Stimulated activated CD4-positive, alpha-beta T cell treated with anti-CD3 and anti-CD28 coated beads, TNF-alpha, amount 100 ng/mL, for 24 hours (primary cell): ENCODE measurements around the gene ANKRD40CL.
A peak's percentile ranks its signal among the peaks of the same experiment; 100 is the strongest.

ENCODE experiments used
- DNase-seq, 3 experiments: peaks; one replicate each; pipeline ENCODE4 v3.0.0-alpha.2; 2020; ENCODE audit warnings: low read depth in 3 of 3

The ANKRD40CL gene

DNA sequence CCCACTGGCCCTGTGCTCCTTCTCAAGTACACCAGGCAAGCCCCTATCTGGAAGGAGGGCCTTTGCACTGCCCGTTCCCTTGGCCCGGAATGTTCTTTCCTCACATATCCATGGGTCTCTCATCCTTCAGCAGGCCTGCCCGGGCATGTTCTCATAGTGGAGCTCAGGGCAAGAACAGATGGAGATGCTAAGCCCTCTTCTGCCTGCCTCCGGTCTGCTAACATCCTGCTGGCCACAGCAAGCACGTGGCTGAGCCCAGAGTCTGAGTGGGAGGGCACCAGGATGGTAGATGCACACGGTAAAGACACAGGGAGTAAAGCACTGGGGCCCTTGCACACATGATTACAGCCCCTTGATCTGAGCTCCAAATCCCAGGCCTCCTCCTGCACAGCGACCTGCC lies 19.8 kb upstream of the ANKRD40CL start:
- DNase-seq: no peak

DNA sequence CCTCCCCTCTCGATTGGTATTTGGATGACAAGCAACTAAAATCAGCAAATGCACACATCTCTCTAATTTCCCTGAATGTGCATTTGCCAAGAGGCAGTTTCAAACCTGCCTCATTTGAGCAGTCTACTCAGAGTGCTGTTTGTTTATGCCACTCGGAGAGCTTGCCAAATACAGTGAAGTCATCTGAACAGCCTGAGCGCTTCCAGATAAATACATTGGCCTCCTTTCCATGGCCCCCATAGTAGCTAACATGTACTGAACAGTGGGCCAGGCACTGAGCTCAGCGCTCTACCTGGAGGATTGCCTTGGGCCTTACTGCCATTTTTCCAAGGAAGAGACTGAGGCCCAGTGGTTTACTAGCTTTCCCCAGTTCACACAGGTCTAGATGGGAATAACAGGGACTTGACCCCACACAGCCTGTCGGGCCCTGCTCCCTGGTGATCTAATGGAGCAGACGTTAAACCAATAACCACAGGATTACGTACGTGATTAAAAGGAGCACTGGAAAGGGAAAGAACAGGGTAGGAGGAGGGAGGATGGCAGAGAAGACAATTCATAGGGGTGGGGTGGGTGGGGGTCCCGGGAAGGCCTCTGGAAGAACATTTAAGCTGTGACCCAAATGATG lies 18.7 kb upstream of the ANKRD40CL start:
- DNase-seq: no peak

DNA sequence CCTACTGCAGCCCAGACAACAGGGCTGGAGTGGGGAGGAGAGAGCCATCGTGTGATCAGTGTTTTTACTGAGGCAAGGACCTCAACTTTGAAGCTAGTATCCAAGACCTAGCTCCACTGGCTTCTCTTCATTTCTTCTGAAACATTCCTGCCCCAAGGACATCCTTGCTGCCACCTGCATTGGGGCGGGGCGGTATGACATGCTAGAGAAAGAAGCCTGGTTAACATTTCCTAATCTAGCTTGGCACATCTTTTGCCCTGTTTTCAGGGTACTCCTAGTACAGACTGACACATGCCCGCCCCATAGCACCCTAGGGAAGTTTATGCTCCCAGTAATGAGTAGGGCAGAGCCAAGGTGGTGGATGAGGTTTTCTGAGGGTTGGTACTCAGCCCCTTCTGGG lies 17.8 kb upstream of the ANKRD40CL start:
- DNase-seq: no peak

DNA sequence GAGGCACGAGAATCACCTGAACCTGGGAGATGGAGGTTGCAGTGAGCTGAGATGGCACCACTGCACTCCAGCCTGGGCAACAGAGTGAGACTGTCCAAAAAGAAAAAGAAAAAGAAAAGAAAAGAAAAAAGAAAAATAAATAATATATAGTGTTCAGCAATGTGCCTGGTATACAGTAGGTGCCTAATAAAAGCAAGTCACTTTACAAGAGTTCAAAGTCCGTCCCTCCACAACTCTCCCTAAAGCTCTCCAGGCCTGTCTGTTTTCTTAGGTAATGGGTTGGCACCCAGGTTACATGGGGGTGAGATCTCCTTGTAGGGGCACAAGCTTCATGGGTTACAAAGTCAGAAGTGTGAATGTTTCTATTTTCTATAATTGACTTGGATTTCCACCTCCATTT lies 16.6 kb upstream of the ANKRD40CL start:
- DNase-seq: no peak

DNA sequence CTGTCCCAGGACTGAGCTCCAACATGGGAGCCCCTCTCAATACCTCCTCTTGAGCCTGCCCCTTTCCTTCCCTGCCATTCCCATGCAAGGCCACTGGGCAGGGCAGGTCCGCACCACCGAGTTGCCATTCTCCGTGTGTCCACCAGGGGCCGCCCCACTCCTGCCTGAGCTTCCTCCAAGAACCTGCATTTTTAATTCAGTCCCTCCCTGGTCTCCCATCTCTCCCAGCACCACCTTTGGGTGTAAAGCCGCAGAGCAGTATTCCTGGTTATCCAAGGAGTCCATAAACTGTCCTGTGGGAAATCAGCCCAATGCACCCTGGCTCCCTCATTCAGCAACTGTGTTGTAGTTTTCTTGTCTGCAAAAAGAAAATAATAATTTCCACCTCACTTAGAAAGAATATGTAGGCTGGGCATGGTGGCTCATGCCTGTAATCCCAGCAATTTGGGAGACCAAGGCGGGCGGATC lies 15.9 kb upstream of the ANKRD40CL start:
- DNase-seq: peak; percentile 67 to 81 (median 70)

DNA sequence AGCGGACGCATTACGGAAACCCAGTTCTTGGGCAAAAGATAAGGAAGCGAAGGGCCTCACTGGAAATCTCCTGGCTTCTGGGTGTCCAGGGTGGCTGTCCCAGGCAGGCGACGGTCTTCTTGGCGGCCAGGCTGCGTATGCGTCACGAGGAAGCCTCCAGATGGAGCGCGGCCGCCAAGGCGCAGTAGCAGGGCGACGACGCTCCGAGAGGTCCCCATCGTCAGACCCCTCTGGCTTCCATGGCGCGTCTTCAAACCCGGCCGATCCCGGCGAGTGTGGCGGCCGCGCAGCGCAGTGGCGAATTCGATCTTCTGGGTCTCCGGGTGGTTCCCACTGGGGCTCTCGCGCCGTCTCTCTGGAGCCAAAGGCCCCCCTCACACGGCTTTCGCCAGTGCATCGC lies 13.8 kb upstream of the ANKRD40CL start:
- DNase-seq: no peak

DNA sequence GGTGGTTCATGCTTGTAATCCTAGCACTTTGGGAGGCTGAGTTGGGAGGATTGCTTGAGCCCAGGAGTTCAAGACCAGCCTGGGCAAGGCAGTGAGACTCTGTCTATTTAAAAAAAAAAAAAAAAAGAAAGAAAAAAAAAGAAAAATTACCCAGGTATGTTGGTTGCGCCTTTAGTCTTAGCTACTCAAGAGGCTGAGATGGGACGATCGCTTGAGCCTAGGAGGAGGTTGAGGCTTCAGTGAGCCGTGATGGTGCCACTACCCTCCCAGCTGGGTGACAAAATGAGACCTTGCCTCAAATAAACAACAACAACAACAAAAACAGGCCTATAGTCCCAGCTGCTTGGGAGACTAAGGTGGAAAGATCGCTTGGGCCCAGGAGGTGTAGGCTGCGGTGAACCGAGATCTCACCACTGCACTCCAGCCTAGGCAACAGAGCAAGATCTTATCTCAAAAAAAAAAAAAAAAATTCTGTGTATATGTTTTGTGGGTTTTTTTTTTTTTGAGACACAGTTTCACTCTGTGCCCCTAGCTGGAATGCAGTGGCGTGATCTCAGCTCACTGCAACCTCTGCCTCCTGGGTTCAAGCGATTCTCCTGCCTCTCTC lies 12.5 kb upstream of the ANKRD40CL start:
- DNase-seq: peak in 2 of 3 experiments; percentile 4 to 23

DNA sequence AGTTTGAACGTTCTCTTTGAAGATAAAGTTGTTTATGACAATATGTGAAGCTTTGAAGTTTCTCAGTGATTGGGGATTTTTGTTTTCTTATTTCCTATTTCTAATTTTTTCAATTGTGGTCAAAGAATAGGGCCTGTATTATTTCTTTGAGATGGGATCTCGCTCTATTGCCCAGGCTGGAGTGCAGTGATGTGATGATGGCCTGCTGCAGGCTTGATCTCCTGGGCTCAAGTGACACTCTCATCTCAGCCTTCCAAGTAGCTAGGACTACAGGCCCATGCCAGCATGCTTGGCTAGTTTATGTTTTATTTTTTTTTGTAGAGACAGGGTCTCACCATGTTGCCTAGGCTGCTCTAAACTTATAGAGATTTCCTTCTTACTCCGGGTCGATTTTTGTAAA lies 11.7 kb upstream of the ANKRD40CL start:
- no peak for DNase-seq

DNA sequence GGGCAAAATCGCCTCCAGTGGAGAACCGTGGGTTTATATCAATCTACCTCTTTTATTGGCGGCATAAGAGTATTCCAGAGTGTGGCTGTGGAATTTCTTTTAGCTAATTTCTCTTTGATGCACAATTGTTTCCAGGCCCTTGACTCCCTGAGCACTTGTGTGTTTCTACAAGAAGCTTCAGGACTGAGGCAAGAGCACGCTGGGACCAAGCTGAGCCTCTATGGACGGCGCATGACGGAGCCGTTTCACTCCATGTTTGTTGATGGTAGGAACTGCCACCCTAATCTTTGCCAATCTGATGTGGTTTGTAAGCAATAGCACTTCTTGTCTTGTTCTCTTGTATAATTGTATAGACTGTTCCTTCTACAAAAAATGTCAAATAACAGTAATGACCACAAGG lies 11.2 kb upstream of the ANKRD40CL start:
- DNase-seq: no peak

DNA sequence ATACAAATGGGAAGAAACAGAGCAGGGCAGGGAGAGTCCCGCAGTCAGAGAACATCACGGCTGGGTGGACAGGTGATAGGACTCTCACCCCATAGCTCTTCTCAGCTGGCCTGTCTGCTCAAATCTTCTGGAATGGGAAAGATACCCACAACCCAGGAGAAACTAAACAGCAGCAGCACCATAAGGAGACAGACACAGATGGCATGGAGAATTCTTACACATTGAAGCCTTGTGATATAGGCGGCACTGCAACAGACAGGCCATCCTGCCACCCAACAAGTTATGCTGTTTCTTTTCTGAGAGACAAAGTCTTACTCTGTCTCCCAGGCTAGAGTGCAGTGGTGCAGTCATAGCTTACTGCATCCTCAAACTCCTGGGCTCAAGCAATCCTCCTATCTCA lies 8.6 kb upstream of the ANKRD40CL start:
- DNase-seq: no peak

DNA sequence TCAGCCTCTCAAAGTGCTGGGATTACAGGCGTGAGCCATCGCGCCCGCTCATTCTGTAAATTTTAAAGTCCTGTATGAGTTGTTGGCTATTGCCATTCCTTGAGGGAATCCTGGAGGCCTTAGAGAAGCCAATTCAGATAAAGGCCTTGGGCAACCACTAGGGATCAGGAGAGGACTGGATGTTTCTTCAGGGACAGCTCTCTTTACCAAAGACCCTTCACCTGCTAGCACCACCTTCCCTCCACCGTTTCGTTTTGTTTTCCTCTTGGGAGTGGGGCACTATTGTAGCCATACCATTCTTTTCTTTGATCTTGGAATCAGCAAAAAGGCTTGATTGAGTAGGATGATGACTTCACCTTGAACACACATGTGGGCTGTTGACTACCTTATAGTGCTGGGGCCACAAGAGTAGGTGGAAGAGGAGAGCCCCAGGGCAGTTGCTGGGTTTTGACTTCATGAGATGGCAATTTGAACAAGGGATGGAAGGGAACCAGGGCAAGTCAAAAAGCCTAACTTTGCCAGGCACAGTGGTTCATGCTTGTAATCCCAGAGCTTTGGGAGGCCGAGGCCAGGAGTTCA lies 7.0 kb upstream of the ANKRD40CL start:
- DNase-seq: no peak

DNA sequence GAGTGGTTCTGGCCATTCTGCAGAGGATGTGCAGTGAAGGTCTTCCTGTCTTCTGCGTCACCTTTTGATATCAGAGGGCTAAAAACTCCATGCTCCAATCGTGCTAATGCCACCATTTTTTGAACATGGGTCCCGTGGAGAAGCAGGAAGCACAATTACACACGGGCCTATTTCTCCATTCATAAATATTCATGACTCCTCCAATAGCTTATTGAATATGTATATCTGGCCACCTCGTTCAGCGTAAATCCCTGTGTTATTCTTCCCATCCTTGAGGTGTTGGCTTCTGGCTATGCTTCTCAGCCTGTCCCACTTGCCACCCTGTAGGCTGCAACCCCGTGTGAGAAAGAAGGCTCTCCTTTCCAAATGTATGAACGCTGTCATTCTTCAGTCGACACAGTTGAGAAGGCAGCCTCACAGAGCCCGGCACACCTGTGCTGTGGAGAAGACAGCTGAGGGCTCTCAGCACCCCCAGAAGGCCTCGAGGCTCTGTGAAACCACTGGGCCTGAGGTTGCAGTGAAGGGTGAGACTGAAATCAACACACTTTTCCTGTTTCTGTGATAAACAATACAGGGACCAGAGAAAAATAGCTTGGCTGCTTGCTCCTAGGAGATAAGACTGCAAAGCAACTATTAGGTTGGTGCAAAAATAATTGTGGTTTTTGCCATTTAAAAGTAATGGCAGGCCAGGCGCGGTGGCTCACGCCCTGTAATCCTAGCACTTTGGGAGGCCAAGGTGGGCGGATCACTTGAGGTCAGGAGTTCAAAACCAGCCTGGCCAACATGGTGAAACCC lies 4.9 kb upstream of the ANKRD40CL start:
- no peak for DNase-seq

DNA sequence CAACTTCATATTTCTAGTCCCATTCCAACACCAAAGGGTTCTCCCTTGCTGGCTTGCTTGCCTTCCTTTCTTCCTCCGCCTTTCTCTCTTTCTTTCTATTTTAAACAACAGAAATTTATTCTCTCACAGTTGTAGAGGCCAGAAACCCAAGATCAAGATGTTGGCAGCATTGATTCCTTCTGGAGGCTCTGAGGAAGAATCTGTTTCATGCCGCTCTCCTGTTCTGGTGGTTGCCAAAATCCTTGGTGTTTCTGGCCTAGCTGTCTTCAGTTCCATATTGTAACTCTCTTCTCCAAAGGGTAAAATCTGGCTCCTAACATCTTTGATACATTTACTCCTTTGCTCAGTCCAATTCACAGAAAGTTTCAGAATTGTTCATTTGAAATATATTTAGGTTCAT lies 3.0 kb upstream of the ANKRD40CL start:
- DNase-seq: no peak

DNA sequence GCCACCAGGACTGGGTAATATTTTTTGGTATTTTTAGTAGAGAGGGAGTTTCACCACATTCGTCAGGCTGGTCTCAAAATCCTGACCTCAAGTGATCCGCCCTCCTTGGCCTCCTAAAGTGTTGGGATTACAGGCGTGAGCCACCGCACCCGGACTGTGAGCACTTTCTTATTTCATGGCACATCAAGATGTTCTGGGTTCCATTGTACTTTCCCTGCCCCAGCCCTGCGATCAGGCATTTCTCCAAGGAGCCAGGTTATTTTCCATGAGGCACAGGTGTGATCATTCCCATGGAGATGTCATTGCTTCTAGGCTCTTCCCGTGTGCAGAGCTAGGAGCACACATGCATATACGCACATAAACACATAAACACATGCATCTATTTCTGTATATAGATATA lies 2.6 kb upstream of the ANKRD40CL start:
- no peak for DNase-seq

DNA sequence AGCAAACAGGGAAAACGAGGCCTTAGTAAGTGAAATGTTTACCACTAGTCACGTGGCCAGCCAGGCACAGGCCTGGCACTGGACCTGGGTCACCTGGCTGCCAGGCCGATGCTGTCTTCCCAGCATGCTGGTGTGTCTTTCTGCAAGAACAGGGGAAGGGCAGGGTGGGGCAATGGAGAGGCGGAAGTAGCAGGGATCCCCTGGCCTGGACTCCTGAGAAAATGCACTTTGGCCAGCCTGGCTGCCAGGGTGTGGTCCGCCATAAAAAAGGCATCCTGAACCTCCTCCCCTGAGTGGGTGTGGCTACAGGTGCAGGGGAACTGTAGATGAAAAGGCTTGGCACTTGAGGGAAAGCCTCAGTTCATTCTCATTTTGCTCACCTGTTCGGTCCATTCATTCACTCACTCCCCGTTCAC lies 1.0 kb upstream of the ANKRD40CL start:
- DNase-seq: no peak

DNA sequence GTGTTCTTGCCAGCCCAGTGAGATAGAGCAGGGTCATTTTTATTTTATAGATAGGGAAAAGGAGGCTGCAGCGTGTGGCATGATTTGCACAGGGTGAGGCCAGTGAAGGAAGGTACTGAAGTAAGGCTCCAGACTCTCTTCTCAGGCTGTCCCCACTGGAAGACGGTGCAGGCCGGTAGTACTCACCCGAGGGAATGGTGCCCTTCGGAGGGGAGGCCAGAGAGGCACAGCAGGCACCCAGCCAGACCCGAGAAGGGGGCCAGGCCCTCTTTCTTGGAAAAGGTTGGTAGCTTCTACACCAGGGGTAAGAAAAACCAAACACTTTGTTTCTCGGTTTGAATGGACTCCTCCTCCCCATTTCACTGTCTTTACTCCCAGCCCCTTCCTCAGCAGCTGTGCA lies 288 bp downstream of the ANKRD40CL start:
- no peak for DNase-seq

DNA sequence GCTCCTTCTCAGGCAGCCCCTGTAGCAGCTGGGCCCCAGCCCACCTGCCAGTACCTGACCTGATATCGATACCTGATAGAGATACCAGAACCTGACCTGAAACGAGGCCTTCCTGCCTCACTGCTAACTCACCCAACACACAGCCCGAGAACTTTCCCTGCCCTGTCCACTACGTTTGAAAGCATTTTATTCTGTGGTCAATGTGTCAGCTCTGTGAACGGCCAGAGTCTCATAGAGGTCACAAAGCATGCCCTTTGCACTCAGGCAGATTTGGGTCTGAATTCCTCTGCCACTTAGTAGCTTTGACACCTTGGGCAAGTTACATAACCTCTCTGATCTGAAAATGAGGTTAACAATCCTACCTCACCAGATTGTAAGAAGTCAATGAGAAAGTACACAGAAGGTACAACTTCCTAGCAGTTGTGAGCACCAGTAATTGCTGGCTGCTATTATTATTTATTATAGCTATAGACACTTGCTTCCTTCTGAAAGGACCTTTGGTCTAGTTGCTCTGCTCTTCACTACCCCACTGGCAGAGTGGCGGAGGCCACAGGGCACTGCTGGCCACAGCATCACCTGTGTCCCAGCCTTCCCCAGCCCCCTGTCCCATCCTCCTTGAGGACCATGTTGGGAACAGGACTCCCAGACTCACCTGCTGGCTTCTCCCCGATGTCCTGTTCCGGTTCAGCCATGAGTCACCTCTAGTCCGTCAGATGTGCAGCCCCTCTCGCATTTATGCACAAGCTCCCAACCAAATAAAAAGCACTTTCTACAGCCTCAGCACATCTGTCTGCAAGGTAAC lies 895 bp downstream of the ANKRD40CL start:
- no peak for DNase-seq

DNA sequence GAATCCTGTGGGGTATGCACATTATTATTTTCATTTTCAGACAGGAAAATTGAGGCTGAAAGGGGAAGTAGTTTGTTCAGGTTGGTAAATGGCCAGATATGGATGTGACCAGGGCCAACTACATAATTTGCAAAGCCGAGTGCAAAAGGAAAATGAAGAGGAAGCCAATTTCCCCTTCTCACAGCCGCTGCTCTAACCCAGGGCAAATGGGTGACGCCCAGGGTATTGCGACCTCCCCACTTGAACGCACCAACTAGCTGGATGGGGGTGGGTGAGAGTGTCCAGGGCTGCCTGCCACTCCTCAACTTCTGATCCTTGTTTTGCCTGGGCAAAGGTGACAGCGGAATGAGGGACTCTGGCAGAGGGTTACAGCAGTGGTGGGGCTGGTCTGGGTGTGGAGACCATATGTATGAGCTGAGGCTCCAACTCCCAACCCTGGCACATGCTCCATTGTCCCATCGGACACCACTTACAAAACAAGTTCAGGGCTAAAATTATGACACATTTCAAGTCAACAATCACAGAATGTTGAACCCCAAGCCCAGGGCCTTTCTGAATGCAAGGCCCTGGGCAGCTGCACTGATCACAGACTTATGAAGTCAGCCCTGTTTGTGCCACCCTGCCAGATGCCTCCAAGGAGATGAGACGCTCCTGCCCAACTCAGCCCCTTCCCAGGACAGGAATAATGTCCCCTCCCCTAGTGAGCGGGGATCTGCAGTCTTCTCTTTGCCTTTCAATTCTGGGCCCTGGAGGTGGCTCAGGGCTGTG lies 1.7 kb downstream of the ANKRD40CL start:
- DNase-seq: no peak

DNA sequence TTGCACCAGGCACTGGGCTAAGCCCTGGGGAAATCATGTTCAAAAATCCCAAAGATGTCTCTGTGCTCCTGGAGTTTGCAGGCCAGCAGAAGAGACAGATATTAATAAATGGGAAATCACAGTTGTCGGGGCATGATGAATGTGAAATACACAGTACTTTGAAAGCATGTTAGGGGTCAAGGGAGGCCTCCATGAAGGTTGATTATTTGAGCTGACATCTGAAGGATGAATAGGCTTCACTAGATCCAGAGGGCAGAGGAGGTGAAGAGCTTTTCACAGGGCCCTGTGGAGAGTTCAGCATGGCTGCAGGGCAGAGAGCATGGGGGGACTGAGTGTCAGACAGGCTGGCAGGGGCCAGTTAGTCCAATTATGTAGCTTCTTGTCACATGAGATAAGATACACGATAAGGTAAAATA lies 2.6 kb downstream of the ANKRD40CL start:
- DNase-seq: no peak

DNA sequence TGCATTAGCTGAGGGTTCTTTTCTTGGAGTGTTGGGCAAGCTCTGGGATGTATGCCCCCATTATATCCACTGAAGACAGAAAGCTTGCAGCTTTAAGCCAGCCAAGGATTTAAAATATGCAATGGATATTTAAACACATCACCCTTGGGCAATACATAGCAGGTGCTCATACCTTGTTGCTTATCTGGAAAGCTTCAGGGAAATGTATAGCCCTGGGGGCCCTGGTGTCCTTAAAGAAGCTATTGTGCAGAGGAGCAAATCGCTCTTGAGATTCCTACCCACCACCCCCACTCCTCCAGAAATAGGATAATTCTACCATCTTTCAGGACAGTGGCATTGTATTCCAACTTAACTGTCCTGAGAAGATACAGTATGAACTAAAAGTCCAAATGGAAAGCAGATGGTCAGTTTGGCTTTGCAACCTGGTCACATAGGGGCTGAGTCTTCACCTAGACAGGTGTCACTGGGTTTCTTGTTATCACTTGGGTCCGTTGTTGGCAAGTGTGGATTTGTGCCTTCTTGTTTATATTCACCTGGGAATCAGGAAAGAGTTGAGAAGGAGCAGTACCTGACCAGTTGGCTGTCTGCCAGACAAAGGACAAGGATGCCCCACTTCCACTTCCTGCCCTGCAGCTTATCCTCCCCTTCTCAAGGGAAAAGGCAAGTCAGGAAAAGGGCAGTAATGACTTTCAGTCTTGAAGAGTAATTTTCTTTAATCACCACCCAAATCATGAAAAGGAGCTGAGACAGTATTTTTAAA lies 3.4 kb downstream of the ANKRD40CL start:
- DNase-seq: no peak
